Fibroblast of skin of right quadriceps (primary cell): ENCODE data around the gene HOXC4.
A peak's percentile ranks its signal among the peaks of the same experiment; 100 is the strongest.

Experiments used
- DNase-seq: peaks from one replicate; pipeline ENCODE4 v3.0.0-alpha.2; 2013

HOXC4 gene

DNA sequence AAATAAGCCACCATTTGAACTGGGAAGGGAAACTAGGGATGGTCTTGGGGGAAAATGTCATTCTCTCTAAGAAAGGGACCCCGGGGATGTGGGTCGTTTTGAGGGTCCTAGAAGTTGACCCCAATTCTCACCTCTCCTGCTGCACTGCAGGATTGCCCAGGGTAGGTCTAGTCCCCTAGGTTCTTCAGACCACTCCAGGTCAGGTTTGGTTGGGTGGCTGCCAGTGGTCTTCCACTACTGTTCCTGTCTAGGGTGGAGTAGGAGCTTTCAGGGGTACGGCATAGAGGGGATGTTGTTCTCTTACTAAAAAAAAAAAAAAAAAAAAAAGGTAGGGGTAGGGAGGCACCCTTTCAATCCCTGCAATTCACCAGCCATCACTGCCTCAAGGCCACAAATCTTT, 37.6 kb upstream of the HOXC4 start:
- DNase-seq = no peak

DNA sequence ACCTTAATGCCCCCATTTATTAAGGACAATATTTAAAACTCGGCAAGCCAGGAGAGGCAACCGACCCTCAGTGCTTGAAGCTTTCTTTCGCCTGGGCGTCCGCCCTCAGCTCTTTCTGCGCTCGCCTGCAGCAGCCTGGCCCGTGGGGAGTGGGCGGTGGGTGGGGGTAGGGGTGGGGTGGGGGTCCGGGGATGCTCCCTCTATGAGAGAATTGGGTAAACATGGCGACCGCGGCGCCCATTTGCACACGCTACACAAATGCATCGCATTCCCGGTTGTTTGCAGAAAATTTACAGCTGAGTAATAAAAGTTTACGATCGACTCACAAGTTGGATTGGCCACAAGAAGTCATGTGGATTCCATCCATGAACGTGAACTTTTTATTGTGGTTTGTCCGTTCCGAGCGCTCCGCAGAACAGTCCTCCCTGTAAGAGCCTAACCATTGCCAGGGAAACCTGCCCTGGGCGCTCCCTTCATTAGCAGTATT, 37.1 kb upstream of the HOXC4 start:
- peak; percentile 97 for DNase-seq

DNA sequence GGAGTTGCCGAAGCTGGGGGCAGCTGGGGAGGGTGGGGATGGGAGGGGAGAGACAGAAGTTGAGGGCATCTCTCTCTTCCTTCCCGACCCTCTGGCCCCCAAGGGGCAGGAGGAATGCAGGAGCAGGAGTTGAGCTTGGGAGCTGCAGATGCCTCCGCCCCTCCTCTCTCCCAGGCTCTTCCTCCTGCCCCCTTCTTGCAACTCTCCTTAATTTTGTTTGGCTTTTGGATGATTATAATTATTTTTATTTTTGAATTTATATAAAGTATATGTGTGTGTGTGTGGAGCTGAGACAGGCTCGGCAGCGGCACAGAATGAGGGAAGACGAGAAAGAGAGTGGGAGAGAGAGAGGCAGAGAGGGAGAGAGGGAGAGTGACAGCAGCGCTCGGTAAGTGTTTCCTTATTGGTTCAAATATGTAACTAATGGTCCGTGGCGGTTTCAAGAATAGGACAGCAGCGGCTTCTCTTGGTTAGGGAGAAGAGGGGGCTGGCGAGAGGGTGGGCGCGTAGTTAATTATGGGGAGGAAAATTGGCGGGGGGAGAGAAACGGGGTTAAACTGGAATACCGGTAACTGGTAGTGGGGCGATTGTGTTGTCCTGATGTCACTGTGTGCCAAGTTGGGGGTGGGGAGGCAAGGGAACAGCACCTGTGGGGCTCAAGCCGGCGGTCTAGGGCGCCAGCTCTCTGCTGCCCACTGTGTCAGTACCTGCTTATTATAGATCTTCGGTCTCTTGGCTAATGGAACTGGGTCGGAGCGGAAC, 36.4 kb upstream of the HOXC4 start:
- DNase-seq = no peak

DNA sequence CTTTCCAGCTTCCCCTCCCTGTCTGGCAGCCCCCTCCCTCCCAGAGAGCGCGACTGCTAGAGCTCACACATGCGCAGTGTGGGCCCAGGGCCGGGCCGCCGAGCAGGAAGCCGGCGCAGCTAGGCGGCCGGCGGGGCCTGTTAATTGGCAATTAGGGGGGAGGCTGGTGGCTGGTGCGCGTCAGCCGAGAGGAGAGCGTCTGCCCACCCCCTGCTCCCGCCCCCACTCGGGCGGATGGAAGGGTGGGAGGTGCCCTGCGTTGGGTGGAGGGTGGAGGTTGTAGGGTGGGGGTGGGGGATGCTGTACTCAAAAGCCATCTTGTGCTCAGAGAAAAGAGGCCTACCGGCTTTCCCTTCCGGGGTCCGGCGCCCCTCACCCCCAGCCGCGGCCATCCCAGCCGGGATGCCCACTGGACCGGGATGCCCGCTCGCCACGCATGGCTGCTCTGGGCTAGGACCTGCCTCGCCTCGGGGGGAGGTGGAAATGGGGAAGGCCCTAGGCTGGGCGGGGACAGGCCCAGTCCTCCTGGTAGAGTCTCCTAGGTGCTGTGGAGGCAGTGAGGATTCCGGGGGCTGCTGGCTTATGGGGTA, 35.7 kb upstream of the HOXC4 start:
- DNase-seq = peak; percentile 99

DNA sequence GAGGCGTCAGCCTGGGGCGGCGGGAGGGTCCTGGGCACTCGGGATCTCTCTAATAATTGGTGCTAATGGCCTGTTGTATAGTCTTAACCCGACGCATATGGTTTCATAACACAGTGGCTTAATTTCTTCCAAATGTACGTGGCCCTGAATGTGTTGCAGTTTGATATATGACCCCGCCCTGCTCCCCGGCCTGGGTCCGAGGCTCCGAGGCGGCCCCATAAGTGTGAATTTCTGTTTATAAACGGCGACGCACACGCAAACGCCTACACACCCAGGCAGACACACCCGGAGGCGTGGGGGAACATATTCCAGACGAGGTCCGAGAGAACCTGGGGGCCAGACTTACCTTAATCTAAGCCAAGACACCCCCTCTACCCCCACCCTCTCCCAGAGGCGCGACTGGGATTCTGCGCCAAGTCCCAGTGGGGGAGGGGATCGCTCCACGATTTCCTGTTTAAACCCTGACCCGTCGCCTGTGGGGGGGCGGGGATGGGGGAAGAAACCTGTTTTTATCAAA, 35.1 kb upstream of the HOXC4 start:
- peak; percentile 86 for DNase-seq

DNA sequence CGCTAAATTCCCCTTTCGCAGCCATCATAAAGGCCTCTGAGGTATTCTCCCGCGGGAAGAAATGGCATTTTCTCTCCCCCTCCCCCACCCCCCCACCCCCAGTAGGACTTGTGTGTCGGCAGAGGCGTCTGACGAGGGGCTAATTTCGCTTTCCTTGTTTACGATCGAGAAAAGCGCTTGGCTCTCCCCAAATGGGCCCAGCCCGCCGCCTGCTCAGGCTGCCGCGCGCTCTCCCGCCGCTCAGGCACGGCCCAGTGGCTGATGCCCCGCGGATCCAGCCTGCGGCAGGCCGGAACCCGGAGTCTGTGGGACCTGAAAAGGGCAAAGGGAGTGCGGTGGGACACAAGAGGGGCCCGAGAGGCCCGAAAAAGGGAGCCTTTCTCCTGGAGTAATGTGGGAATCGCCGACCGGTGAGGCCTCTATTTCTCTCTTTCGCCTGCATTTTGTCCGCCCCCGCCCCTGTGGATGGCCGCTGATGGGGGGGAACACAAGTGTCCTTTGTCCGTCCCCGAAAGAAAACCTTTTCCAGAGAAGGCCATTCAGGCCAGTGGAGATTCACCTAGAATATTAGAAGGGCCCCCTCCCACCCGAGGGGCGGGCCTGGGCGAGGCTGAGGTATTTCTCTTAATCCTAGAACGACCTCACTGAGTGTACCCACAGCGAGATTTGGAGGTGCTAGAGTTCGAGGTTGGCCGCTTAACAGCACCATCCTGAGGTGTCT, 34.4 kb upstream of the HOXC4 start:
- DNase-seq = peak; percentile 86

DNA sequence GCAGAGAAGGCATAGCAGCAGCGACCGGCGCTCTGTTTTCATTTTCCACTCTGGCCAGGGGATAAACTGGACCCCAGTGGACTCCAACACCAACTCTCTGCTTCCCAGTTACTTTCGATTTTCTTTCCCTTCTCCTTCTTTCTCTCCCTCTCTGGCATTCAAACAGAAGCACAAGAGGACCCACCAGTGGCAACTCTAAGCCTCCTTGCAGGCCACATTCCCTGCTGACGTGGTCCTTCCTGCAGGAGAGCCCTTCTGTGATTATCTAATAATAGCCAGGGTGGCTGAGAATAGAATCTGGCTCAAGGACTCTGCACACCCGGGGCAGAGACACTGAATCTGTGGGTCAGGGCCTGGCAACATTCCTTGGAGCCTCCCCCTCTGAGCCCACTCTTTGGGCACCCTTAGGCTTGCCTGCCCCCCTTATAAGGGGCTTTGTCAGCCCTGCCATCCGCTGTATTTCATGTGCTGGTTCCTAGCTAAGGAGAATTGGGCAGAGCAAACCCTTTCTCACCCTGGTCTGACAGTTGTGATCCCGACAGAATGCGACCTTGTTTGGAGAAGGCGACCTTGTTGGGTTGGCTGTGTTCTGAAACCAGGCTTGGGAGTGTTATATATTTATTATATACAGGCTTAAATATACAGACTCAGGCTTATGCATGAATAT, 33.6 kb upstream of the HOXC4 start:
- DNase-seq = no peak

DNA sequence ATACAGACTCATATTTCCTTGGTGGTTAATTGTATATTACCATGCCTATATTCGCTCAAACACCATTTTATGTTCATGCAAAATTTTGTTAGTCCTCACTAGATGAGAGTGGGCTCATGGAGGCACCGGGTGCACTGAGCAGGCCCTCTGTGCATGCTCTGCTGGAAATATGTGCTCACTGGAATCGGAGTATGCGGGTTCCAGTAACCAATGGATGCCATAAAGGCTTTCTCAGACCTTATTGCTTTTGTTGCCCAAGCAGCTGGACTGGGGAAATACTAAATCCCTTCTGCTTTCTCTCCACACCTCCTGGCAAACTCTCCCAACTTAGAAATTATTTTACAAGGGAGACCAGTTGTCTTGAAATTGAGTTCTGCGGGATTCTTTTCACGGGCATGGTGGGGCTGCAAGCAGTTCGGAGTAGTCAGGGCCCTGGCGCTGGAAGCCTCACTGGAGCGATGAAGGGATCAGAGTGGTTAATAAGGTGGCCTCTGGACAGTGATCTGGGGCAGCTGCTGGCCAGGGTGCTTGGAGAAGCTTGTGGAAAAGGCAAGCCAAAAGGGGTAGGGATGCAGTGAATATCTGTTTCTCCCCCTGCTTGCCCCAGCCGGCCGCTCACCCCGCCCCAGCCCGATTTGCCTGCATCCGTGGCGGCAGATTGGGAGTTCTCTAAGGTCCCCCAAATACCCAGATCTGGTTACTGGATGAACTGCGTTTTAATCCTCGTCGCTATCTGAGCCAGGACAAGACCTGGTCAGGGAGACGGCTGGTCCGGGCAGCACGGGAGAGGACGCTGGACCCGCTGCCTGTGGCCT, 32.8 kb upstream of the HOXC4 start:
- no peak for DNase-seq

DNA sequence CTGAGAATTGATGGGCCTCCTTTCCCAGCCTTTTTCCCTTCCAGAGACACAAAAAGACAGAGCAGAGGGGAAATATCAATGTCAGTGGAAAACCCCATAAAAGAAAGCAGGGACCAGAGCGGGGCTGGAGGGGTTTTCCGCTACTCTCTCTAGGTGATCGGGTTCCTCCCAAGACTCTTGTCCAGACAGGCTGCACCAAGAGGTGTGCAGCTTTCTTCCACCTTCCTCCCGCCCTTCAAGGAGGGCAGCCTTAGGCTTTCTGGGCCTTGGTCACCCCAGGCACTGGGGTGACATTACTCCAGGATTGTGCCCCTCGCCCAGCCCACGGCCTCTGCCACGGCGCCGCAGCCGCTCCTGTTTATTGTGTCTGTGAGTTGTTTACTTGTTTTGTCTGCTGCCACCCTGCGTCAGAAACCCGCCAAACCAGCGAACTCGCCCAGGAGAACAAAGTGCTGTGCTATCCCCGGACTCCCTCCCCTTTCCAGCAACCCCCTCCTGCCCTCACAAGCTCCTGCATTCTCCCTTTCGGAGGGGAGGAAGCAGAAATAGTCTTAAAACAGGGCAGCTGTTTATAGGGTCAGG, 32.1 kb upstream of the HOXC4 start:
- DNase-seq = peak; percentile 48

DNA sequence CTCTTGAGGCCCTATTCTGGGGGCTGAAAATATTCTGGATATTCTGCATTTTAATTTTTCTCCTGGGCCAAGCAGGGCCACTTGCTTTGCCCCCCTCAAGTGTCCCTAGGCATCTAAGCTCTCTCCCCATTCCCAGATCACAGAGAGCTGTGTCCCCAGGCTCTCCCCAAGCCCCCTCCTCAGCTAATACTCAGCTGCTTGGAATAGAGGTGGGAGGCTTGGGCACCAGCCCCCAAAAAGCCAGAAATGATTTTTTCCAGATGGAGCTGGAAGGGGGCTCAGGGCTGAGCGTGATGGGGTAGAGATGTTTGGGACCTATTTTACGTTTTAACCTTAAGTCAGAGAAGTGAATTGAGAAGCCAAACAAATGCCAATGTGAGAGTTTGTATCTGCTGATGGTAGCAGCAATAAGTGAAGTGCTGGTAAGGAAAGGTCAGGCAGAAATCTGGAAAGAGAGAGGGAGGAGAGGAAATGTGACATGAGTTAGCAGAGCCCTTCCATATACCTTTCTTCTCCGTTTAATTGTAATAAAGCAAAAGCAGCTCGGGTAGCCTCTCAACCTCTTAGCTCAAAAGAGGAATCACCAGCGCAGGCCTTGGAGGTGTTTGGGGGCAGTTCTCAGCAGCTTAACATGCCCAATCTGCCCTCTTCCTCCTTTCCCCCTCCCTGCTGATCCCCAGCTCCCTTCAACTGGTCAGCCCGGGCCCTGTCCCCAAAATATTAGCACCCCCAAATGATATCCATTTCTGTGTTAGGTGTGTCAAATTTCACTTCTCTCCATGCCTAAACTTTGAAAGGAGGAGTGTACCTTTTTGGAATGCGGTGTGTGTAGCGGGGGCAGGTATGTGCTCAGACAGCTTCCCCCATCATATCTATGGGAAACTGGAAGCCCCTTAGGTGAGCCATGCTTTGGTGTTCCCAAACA, 30.4 kb upstream of the HOXC4 start:
- DNase-seq = peak; percentile 14

DNA sequence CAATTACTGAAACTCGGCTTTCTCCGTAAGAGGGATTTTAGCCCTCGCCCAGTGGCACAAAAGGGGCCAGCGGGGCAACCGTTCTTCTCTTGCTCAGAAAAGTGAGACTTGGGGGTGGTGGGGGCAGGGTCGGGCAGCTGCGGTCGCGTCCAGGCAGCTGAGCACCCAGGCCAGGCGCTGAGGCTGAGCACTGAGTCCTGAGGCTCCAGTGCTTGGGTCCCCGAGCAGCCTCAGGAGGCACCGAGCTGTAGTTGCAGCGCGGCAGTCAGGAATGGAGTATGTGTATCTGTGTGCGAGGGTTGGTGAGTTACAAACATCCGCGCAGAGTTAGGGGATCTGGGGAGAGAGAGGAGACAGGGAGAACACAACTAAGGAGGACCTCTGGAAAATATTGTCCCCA, 29.5 kb upstream of the HOXC4 start:
- DNase-seq = peak; percentile 46

DNA sequence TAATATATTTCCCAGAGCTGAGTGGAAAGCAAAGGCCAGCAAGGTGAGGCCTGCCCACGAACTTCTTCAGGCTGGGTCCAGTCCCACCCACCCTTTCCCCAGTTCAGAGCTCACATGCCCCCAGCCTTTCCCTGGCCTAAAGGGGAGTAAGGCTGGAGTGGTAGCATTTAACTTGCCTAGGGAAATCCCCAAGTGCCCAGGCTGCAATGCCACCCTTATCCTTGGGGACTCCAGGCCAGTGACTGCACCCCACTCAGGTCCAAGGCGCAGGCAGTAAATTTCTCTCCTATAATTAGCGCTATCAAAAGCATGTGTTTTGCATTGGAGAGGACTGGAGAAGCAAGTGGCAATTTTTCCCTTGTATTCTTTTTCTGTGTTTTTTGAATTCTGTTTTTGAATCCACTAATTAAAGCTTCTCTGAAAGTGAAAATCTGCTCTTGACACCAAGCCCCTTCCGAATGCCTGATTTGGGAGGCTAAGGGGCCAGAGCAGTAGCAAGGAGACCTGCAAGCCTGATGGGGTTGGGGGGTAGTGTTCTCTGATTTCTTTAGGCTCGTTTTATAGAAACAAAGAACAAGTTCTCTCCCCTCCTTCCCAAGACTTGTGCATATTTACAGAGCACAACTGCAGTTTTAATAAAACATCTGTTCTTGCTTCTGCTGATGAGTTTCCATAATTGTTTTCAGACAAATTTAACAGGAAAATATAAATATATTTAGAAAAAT, 28.9 kb upstream of the HOXC4 start:
- peak; percentile 11 for DNase-seq

DNA sequence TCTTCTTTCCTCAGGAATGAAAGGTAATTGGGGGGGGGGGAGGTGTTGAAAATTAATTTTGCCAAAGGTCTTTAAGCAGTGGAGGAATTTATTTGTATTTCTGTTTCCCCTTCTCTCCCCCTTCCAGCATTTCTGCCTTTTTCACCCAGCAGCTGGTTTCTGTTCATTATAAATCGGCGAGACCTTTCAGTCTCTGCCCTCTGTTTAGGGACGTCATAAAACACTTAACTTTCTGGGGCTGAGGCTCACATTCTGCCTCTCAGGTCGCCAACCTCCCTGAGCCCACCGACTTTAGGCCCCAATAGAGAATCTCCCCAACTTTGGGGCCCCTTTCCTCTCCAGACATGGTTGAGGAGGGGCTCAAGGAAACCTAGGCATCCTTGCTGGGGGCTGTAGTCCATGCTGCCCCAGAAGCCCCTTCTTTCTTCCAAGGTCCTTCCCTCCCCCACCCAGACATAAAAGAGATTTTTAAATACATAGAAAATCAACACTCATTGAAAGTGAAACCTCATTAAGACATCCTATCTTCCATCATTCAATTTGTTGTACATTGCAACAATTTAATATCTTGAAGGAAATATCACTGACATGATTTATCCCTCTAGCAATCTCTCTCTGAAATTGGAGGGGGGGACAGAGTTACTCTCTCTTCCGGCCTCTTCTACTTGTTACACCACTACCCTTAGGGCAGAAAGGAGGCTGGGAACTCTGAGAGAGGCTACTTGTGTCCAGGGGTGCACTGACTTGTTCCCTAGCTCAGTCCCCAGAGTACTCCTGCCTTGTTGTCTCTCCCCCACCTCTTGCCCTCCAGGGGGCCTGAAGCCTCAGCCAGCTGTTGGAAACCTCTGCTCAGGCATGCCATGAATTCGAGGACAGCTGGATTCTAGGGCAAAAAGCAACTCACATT, 27.9 kb upstream of the HOXC4 start:
- peak; percentile 48 for DNase-seq

DNA sequence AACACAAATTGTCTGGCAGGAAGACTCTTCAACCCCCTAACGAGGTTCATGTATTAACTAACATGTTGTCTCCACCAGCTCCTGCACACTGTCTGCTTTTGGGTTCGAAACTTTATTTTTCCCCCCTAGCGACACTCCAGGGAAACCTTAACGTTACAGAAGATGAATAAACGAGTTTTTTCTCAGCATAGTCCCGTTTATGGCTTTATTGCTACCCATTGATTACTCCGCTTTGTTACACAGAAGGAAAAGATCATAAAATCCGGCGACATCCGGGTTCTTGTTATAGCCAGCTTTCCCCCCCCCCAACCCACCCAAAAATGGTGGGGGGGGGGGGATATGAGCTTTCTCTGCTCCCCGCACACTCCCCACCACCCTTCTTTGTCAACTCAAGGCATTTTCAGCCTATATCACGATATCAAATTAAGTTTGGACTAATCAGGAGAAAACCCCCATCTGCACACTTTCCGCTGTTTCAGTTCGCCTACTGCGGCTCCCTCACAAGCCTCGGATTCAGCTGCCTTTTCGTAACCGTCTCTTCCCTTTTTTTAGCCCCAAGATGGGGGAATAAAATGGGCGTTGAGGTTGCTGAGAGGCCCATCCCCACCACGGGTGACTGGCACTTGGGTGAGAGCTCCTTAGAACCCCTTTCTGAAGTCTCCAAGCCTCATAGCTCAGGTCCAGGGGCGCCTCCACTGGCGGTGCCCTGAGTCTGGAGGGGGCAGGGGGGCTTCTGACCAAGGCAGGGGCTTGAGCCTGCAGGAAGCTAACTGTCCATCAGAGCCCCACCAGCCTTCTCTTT, 26.8 kb upstream of the HOXC4 start:
- DNase-seq = peak; percentile 51

DNA sequence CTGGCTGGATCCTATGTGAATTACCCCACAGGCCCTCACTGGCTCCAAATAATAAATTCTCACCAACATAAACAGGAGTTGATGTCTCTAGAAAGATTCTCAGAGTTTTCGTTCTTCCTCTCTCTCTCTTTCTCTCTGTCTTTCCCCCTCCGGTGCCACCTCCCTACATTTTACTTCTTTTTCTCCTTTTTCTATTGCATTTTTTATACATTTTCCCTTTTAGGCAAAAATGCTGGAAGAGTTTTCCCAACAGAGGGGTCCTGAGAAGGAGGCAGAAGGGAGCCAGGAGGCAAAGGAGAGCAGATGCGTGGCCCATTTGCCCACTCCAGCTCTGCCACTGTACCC, 26.2 kb upstream of the HOXC4 start:
- peak; percentile 12 for DNase-seq

DNA sequence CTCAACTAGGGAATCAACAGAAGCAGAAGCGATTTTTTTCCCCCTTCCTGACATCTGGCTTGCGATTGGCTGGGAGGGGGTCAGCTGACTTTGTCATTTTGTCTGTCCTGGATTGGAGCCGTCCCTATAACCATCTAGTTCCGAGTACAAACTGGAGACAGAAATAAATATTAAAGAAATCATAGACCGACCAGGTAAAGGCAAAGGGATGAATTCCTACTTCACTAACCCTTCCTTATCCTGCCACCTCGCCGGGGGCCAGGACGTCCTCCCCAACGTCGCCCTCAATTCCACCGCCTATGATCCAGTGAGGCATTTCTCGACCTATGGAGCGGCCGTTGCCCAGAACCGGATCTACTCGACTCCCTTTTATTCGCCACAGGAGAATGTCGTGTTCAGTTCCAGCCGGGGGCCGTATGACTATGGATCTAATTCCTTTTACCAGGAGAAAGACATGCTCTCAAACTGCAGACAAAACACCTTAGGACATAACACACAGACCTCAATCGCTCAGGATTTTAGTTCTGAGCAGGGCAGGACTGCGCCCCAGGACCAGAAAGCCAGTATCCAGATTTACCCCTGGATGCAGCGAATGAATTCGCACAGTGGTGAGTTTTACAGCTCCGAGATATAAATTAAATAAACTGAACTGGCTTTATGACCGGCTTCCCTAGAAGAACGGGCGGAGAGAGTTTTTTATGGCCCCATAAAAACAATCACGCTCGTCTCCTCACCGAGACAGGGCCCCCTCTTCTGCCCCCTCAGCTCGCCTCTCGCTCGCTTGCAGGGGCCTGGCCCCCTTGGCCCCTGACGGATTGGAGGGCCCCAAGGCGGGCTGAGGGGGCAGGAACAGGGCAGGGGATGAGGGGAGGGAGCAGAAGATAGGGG, 25.1 kb upstream of the HOXC4 start, which contains the start of gene HOXC6:
Gene HOXC6, plus strand, starts transcription at position 127 of the 888 bp plus-strand sequence. Its CDS starts 82 bp downstream, at position 209.
- peak; percentile 66 for DNase-seq
